Mesodermal cell (in vitro differentiated cells): ENCODE measurements around the gene KCNT1.

ENCODE experiments used
- H3K27ac ChIP-seq: 2 replicates; pipeline ENCODE4 v1.7.0; 2013; ENCODE audit warnings: mild to moderate bottlenecking, low read depth, low read length, moderate library complexity; ENCODE audit not compliant: severe bottlenecking
- H3K36me3 ChIP-seq: 2 replicates; pipeline ENCODE4 v1.7.1; 2013; ENCODE audit warnings: mild to moderate bottlenecking, low read length, moderate library complexity; ENCODE audit not compliant: control insufficient read depth, insufficient read depth
- H3K4me1 ChIP-seq: one replicate; pipeline ENCODE4 v1.7.1; 2013; ENCODE audit warnings: mild to moderate bottlenecking, low read length; ENCODE audit not compliant: insufficient read depth, control insufficient read depth, poor library complexity, severe bottlenecking
- H3K4me3 ChIP-seq: 2 replicates; pipeline ENCODE4 v1.7.0; 2013; ENCODE audit warnings: low read length, control low read depth, mild to moderate bottlenecking; ENCODE audit not compliant: insufficient read depth, poor library complexity, severe bottlenecking; ENCODE audit errors: extremely low read depth
- H3K9me3 ChIP-seq: 2 replicates; pipeline ENCODE4 v1.7.1; 2013; ENCODE audit warnings: mild to moderate bottlenecking, low read length, moderate library complexity; ENCODE audit not compliant: control insufficient read depth
- WGBS, 2 experiments: methylation state at CpG; one replicate each; pipeline ENCODE4 v1.1.5; 2013; ENCODE audit warnings: missing lambda C conversion rate in 2 of 2; ENCODE audit not compliant: insufficient coverage in 2 of 2; 5-methylcytosine and 5-hydroxymethylcytosine counted together

Gene KCNT1

DNA sequence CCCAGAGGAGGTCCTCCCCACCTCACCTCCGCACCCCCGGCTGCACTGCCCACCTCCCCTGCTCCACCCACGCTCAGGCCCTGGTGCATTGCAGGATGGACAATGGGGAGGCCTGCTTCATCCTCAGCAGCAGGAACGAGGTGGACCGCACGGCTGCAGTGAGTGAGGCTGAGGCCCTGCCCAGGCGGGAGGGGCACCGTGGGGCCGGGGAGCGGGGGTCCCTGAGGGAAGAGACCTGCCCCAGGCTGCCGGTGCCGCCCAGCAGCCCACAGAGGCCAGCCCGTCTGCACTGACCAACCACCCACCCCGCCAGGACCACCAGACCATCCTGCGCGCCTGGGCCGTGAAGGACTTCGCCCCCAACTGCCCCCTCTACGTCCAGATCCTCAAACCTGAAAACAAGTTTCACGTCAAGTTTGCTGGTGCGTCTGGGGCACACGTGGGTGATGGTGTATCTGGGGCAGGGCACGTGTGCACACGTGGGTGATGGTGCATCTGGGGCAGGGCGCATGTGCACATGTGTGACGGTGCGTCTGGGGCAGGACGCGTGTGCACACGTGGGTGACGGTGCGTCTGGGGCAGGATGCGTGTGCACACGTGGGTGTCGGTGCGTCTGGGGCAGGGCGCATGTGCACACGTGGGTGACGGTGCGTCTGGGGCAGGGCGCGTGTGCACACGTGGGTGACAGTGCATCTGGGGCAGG lies 66.7 kb downstream of the KCNT1 start:
- Histone ChIP-seq H3K4me3 (no peak overlapping the region), H3K4me1 (no peaks in the 10 kb centered on the region), H3K9me3 (peaks cover 10% of the 10 kb centered on the region), H3K36me3 (no peaks in the 10 kb centered on the region), H3K27ac (no peak overlapping the region)
- WGBS, 2 experiments, result 89 to 91% methylated on average over 36 to 40 of the region's 43 CpGs

- Histone ChIP-seq H3K4me3 (no peak overlapping the region), H3K4me1 (no peaks in the 10 kb centered on the region), H3K9me3 (peaks cover 10% of the 10 kb centered on the region), H3K36me3 (no peaks in the 10 kb centered on the region), H3K27ac (no peak overlapping the region)
- WGBS, 2 experiments, result 91 to 94% methylated on average over 19 to 27 of the region's 32 CpGs
Measured at GRCh38 chr9:135769489-135770202, 67.7 kb downstream of the KCNT1 start.

DNA sequence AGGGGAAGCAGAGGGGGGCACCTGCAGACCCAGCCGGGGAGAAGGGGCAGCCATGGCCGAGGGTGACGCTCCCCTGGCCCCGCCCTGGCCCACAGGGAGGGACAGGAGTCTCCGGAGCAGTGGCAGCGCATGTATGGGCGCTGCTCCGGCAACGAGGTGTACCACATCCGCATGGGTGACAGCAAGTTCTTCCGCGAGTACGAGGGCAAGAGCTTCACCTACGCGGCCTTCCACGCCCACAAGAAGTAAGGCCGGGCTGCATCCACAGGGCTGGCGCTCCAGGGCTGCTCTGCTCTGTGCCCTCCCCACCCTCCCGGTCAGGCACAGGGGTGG lies 68.2 kb downstream of the KCNT1 start:
- H3K27ac ChIP-seq, result no peak overlapping the region
- peaks cover 10% of the 10 kb centered on the region for H3K9me3 ChIP-seq
- H3K36me3 ChIP-seq, result no peaks in the 10 kb centered on the region
- 83 to 88% methylated on average over 18 of the region's 19 CpGs for WGBS, 2 experiments
- H3K4me1 ChIP-seq, result no peaks in the 10 kb centered on the region
- H3K4me3 ChIP-seq, result no peak overlapping the region

DNA sequence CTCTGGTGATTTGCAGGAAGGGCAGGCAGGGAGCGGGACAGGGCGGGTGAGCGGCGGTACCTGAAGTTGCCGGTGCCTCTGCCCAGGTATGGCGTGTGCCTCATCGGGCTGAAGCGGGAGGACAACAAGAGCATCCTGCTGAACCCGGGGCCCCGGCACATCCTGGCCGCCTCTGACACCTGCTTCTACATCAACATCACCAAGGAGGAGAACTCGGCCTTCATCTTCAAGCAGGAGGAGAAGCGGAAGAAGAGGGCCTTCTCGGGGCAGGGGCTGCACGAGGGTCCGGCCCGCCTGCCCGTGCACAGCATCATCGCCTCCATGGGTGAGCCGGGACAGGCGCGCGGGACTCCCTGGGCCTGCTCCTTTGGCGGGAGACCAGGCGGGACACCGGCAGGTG lies 68.8 kb downstream of the KCNT1 start:
- 92 to 93% methylated on average over 19 to 25 of the region's 26 CpGs for WGBS, 2 experiments
- Histone ChIP-seq H3K27ac (no peak overlapping the region), H3K4me1 (no peaks in the 10 kb centered on the region), H3K4me3 (no peak overlapping the region), H3K36me3 (no peaks in the 10 kb centered on the region), H3K9me3 (peaks cover 10% of the 10 kb centered on the region)

- Histone ChIP-seq H3K36me3 (no peaks in the 10 kb centered on the region), H3K27ac (no peak overlapping the region), H3K9me3 (peaks cover 3% of the 10 kb centered on the region), H3K4me3 (no peak overlapping the region), H3K4me1 (no peaks in the 10 kb centered on the region)
- WGBS, 2 experiments, result 88 to 89% methylated on average over 18 to 21 of the region's 21 CpGs
Measured at GRCh38 chr9:135771401-135772051, 69.5 kb downstream of the KCNT1 start.

GRCh38 chr9:135772056-135772646 lies 70.2 kb downstream of the KCNT1 start:
- Histone ChIP-seq H3K27ac (no peak overlapping the region), H3K4me3 (no peak overlapping the region), H3K4me1 (no peaks in the 10 kb centered on the region), H3K9me3 (no peaks in the 10 kb centered on the region), H3K36me3 (no peaks in the 10 kb centered on the region)
- WGBS, 2 experiments, result 93 to 94% methylated on average over 8 of the region's 13 CpGs

DNA sequence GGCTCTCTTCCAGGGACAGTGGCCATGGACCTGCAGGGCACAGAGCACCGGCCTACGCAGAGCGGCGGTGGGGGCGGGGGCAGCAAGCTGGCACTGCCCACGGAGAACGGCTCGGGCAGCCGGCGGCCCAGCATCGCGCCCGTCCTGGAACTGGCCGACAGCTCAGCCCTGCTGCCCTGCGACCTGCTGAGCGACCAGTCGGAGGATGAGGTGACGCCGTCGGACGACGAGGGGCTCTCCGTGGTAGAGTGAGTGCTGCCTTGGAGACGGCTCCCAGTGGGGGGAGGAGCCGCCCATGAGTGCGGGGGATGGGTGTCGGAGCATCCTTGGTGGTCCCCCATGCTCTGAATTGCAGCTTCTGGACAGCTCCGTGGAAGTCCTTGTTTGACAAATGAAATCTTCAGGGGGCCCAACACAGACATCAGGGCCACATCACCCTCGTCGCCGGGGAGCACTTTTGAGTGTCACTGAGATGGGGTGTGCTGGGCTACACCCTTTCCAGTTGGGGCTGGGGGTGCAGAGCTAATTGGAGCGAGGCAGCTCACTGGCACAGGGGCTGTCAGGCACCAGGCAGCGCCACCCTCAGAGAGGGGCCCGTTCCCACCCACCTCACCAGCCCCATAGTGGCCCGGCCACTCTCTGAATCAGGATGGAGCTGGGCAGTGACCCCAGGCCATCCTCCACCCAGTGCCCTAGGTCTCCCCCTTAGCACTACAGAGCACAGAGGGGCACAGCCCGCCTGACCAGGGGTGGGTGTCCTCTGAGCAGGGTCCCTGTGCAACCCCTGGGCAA lies 70.9 kb downstream of the KCNT1 start:
- H3K36me3 ChIP-seq, result no peaks in the 10 kb centered on the region
- no peaks in the 10 kb centered on the region for H3K9me3 ChIP-seq
- no peak overlapping the region for H3K4me3 ChIP-seq
- H3K4me1 ChIP-seq, result no peaks in the 10 kb centered on the region
- no peak overlapping the region for H3K27ac ChIP-seq
- 87 to 89% methylated on average over 28 to 33 of the region's 36 CpGs for WGBS, 2 experiments

GRCh38 chr9:135773530-135774238 lies 71.7 kb downstream of the KCNT1 start:
- H3K4me1 ChIP-seq, result no peaks in the 10 kb centered on the region
- 86 to 91% methylated on average over 10 of the region's 11 CpGs for WGBS, 2 experiments
- H3K4me3 ChIP-seq, result no peak overlapping the region
- H3K27ac ChIP-seq, result no peak overlapping the region
- no peaks in the 10 kb centered on the region for H3K36me3 ChIP-seq
- H3K9me3 ChIP-seq, result no peaks in the 10 kb centered on the region

- 85 to 88% methylated on average over 12 to 15 of the region's 15 CpGs for WGBS, 2 experiments
- no peak overlapping the region for H3K4me3 ChIP-seq
- no peaks in the 10 kb centered on the region for H3K36me3 ChIP-seq
- no peak overlapping the region for H3K27ac ChIP-seq
- no peaks in the 10 kb centered on the region for H3K4me1 ChIP-seq
- no peaks in the 10 kb centered on the region for H3K9me3 ChIP-seq
Measured at GRCh38 chr9:135774239-135774747, 72.3 kb downstream of the KCNT1 start.
